Measurements from ENCODE around the gene LHX3.
A peak's percentile ranks its signal among the peaks of the same experiment; 100 is the strongest.

LHX3 gene

GRCh38 chr9:136204838-136205706 lies at the start of gene LHX3:
Gene LHX3, minus strand, starts transcription at chr9:136205128. Its CDS starts 116 bp downstream, at chr9:136205012.
- DNase-seq (ENCODE audit: low spot score), result no peak

- DNase-seq (ENCODE audit: low spot score), result no peak
These were observed 48.6 kb upstream of the LHX3 start for GRCh38 chr9:136253246-136254130.

GRCh38 chr9:136252846-136253245 lies 47.9 kb upstream of the LHX3 start:
- no peak for DNase-seq (ENCODE audit: low spot score)

- DNase-seq (ENCODE audit: low spot score), result no peak
These were observed 47.4 kb upstream of the LHX3 start for GRCh38 chr9:136252281-136252680.

- DNase-seq (ENCODE audit: low spot score), result no peak
These were observed 46.6 kb upstream of the LHX3 start for GRCh38 chr9:136251264-136252115.

GRCh38 chr9:136250676-136251075 lies 45.7 kb upstream of the LHX3 start:
- DNase-seq (ENCODE audit: low spot score), result no peak

GRCh38 chr9:136249877-136250559 lies 45.1 kb upstream of the LHX3 start:
- no peak for DNase-seq (ENCODE audit: low spot score)

GRCh38 chr9:136248951-136249876 lies 44.3 kb upstream of the LHX3 start:
- DNase-seq (ENCODE audit: low spot score), result no peak

GRCh38 chr9:136247947-136248637 lies 43.2 kb upstream of the LHX3 start:
- no peak for DNase-seq (ENCODE audit: low spot score)

GRCh38 chr9:136247551-136247916 lies 42.6 kb upstream of the LHX3 start:
- DNase-seq (ENCODE audit: low spot score), result no peak

- no peak for DNase-seq (ENCODE audit: low spot score)
These were observed 42.1 kb upstream of the LHX3 start for GRCh38 chr9:136246849-136247550.

- peak; percentile 84 for DNase-seq (ENCODE audit: low spot score)
These were observed 40.6 kb upstream of the LHX3 start, which contains the start of gene QSOX2 for GRCh38 chr9:136245219-136246150. Gene QSOX2, minus strand, starts transcription at chr9:136245812. Its CDS starts 9 bp downstream, at chr9:136245803.

- no peak for DNase-seq (ENCODE audit: low spot score)
These were observed 40.0 kb upstream of the LHX3 start for GRCh38 chr9:136244969-136245218.

GRCh38 chr9:136244122-136244968 lies 39.4 kb upstream of the LHX3 start:
- peak; percentile 71 for DNase-seq (ENCODE audit: low spot score)

- DNase-seq (ENCODE audit: low spot score), result peak; percentile 33
These were observed 38.7 kb upstream of the LHX3 start for GRCh38 chr9:136243631-136244030.

- DNase-seq (ENCODE audit: low spot score), result no peak
These were observed 38.1 kb upstream of the LHX3 start for GRCh38 chr9:136242918-136243525.

GRCh38 chr9:136242248-136242647 lies 37.3 kb upstream of the LHX3 start:
- DNase-seq (ENCODE audit: low spot score), result no peak

Data from activated CD4-positive, alpha-beta T cell treated with anti-CD3 and anti-CD28 coated beads, Interleukin-2, Interleukin-4, amounts not matched to agents 100 ng/mL and 50 ng/mL, durations not matched to agents 16 hours and 8 hours (primary cell).